C4-2B (cell line): ENCODE results near the gene ERC2.

ENCODE experiments used
- ZFX ChIP-seq: fragments of 450-650 bp; IDR thresholded peaks from 2 replicates; pipeline ENCODE4 v1.6.1; 2017
- TF ChIP-seq, protein P1 (sequence below): fragments of 450-650 bp; conservative IDR thresholded peaks from 2 replicates; pipeline ENCODE4 v1.5.1; 2017; ENCODE audit warnings: mild to moderate bottlenecking

- TF ChIP-seq, protein P1, sequence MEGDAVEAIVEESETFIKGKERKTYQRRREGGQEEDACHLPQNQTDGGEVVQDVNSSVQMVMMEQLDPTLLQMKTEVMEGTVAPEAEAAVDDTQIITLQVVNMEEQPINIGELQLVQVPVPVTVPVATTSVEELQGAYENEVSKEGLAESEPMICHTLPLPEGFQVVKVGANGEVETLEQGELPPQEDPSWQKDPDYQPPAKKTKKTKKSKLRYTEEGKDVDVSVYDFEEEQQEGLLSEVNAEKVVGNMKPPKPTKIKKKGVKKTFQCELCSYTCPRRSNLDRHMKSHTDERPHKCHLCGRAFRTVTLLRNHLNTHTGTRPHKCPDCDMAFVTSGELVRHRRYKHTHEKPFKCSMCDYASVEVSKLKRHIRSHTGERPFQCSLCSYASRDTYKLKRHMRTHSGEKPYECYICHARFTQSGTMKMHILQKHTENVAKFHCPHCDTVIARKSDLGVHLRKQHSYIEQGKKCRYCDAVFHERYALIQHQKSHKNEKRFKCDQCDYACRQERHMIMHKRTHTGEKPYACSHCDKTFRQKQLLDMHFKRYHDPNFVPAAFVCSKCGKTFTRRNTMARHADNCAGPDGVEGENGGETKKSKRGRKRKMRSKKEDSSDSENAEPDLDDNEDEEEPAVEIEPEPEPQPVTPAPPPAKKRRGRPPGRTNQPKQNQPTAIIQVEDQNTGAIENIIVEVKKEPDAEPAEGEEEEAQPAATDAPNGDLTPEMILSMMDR: no peak
- TF ChIP-seq ZFX: no peak
These were observed 702.2 kb downstream of the ERC2 start for GRCh38 chr3:55765906-55766701.
